GDM1 (cell line): ENCODE results near the gene POGZ.

ENCODE experiments used
- DNase-seq: peaks from one replicate; lab custom pipeline; 2025; lab: John Stamatoyannopoulos, UW

POGZ gene, protein sequence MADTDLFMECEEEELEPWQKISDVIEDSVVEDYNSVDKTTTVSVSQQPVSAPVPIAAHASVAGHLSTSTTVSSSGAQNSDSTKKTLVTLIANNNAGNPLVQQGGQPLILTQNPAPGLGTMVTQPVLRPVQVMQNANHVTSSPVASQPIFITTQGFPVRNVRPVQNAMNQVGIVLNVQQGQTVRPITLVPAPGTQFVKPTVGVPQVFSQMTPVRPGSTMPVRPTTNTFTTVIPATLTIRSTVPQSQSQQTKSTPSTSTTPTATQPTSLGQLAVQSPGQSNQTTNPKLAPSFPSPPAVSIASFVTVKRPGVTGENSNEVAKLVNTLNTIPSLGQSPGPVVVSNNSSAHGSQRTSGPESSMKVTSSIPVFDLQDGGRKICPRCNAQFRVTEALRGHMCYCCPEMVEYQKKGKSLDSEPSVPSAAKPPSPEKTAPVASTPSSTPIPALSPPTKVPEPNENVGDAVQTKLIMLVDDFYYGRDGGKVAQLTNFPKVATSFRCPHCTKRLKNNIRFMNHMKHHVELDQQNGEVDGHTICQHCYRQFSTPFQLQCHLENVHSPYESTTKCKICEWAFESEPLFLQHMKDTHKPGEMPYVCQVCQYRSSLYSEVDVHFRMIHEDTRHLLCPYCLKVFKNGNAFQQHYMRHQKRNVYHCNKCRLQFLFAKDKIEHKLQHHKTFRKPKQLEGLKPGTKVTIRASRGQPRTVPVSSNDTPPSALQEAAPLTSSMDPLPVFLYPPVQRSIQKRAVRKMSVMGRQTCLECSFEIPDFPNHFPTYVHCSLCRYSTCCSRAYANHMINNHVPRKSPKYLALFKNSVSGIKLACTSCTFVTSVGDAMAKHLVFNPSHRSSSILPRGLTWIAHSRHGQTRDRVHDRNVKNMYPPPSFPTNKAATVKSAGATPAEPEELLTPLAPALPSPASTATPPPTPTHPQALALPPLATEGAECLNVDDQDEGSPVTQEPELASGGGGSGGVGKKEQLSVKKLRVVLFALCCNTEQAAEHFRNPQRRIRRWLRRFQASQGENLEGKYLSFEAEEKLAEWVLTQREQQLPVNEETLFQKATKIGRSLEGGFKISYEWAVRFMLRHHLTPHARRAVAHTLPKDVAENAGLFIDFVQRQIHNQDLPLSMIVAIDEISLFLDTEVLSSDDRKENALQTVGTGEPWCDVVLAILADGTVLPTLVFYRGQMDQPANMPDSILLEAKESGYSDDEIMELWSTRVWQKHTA (N-terminal part only)

DNA sequence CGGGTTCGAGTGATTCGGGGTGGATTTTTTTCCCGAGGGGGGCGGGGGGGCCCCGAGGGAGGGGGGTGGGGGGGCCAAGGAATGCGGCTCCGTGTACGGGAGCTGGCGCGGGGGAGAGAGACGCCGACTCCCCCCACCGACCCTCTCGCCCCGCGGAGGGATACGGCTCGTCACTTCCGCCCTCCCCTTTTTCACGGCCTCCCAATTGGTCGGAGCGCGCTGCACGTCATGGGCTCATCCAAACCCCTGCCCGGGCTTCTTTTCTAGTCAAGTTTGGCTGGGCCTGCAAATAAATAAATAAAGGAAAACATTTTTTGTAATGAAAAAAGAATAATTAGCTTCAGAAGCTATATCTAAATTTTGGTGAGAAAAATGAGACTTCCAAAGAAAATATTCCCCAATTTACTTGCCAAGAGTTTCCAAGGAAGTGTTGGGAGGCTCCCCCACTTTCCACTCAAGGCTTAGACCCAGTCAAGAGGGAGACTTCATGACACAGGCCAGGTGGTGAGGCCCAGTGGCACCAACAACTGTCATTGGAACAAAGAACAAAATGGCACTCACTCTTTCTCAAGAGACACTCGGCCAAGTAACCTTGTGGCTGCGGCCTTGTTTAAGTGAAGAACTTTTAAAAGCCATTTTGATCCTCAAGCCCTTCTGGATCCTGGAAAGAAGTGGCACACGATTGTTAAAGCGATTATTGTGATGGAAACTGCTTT, at the start of gene POGZ:
Gene POGZ, minus strand, starts transcription at position 164 of the 716 bp plus-strand sequence. CDS start 17,290 bp downstream, outside the sequence.
- peak; percentile 88 for DNase-seq

GRCh38 chr1:151508833-151509232, 49.5 kb upstream of the POGZ start:
- DNase-seq = no peak

- DNase-seq = no peak
Observed at GRCh38 chr1:151504759-151505158, 45.5 kb upstream of the POGZ start.

- DNase-seq = no peak
Observed at GRCh38 chr1:151504252-151504651, 45.0 kb upstream of the POGZ start.

- DNase-seq = no peak
Observed at GRCh38 chr1:151502859-151503780, 43.8 kb upstream of the POGZ start.

DNA sequence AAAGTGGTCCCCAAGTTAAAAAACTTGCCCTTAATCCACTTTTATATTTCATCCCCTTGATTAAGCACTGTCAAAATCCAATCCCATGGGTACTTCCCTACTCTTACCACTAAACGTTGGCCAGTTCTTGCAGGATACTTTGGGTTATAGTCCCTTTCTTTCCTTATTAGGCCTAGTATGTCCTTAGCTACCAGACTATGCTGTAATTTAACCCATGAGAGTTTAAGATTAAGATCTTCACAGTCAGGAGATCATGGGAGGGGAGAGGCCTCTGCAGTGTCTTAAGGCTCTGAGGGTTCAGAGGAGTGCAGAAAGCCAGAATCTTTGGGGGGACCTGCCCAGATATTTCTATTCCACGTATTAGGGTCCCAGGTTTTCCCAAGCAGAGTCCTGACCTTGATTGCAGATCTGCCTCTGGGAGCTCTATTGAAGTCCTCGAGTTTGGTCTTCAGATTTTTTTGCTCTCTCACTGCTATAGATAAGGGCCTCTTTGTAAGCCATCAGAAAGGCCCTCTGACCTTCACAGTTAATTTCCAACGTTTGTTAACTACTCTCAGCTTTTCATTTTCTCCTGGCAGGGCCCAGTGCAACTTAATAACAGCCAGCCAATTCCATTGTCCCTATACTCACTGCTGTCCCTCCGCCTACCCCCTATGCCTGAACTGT, 42.9 kb upstream of the POGZ start:
- DNase-seq = no peak

- no peak for DNase-seq
Observed at GRCh38 chr1:151501474-151501873, 42.2 kb upstream of the POGZ start.

DNA sequence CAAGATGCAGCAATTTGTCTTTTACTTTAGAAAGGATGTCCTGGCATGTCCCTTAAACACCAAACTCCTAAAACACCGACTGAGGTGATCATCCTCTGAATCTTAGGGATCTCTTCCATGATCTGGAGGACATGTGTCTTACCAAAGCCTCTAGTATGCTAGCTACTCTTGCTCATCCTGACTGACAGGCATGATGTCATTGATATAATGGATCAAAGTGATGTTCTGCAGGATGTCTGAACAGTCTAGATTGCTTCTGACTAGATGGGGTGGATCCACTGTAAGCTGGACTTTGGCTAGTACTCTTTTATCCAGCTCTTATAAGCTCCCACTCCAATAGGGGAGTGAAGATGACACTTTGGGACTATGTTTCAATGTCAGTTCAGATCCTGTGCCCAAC, 40.6 kb upstream of the POGZ start:
- no peak for DNase-seq

GRCh38 chr1:151499365-151499764, 40.1 kb upstream of the POGZ start:
- no peak for DNase-seq

DNA sequence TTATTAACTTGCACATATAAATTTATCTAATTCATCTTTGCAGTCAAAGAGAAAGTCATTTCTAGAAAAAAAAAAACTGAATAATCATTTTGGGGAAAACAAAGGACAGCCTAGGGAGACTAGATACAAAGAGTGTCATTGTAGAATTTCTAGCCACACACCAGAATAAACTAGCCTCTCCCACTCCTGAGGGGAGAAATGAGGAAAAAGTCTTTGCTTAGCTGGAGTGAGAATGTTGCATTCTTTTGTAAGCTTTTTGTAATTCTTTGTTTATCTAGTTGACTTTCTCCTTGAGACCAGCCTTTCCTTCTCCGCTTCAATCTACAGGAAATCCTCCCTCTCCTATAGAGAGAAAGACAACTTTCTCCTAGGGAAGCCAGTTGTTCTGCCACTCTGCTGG, 36.0 kb upstream of the POGZ start:
- no peak for DNase-seq

DNA sequence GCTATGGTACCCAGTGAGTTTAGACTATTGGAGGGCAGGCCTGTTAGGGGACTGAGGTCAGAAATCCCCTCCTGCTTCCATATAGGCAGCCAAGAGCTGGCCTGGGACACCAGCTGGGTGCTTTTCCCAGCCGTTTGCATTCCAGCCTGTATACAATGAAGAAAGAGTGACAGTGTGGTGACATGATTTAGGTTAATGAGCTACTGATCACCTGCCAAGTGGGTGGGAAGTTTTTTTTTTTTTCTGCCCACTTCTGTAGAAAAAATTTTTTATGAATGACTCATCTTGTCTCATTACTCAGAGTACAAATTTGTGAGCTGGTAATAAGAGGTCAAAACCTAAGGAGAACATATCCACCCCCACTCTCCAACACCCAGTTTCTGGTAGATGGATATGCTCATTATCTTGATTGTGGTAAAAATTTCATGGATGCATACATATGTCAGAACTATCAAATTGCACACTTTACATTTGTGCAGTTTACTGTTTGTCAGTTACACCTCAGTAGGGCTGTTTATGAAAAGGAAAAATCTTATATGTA, 35.5 kb upstream of the POGZ start:
- no peak for DNase-seq

DNA sequence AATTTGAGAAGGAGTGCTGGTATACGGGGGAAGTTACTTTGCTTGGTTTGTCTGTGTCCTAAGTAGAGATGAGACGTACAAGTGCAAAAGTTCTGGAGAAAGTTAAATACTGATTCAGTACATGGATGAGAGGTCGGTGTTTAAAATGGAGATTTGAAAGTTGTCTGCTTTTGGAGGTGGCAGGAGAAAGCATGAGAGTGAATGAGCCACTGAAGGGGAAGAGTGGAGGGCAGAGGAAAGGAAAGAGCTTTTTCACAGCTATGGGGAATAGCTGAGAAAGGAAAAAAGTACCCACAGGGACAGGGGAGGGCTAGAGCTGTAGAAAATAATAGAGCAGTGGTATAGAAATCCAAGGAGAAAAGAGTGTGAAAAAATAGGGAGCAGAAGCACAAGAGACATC, 33.7 kb upstream of the POGZ start:
- no peak for DNase-seq

DNA sequence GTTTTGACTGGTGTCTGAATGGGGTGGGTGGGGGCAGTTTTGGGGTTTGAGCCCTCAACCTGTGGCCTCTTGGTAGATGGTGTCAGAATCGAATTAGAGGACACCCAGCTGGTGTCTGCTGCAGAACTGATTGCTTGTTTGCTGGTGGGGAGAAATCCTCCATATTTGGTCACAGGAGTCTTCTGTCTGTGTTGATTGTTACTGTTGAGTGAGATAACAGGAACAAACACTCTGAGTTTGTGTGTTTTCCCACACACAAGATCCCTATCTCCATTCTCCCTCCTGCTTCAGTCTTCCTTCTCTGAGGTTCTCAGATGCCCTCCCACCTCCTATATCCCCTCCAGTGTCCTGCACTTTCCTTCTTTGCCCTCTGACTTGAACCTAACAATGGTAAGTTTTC, 32.8 kb upstream of the POGZ start:
- DNase-seq = no peak

DNA sequence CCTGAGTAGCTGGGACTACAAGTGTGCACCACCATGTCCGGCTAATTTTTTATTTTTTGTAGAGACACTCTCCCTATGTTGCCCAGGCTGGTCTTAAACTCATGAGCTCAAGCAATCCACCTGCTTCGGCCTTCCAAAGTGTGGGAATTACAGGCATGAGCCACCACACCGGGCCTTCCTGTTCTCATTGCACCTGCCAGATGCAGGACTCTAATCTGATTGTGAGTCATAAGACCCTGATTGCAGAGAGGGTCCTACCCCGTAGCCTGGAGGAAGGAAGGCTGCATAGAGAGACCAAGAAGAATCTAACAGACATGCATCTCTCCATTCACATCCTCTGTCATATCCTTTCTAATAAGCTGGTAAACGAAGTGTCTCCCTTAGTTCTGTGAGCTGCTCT, 32.3 kb upstream of the POGZ start:
- no peak for DNase-seq

DNA sequence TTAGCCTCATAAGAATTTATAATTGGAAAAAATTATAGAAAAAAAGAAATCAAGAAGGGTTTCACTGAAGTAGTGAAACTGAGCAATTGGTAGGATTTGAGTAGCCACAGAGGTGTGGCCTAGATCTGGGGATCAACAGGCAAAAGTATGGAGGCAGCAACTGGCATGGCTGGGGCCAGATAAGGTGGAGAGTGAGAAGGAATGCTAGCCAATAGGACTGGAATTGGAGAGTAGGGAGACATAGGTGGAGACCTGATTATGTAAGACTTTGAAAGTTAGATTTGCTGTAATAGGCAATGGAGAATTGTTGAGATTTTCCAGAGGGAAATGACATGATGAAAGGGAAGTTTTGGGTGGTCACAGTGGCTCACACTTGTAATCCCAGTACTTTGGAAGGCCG, 27.3 kb upstream of the POGZ start:
- DNase-seq = no peak

GRCh38 chr1:151485685-151486255, 26.5 kb upstream of the POGZ start:
- DNase-seq = no peak

DNA sequence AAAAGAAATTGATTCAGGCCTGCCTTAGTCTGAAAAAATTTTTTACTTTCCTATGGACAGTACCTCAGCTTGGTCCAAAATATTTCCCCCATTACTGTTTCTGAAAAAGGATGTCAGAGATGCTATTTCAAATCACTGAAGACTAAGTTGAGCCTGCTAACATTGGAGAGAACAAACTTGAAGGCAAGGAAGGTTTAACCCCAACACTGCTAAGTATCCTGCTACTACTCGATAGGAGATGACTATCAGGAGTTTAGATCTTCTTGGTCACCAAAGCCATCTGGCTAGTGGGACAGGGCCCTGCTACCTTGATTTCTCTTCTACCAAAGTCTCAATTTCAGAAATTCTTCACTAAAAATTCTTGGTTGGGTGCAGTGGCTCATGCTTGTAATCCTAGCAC, 22.7 kb upstream of the POGZ start:
- DNase-seq = no peak

DNA sequence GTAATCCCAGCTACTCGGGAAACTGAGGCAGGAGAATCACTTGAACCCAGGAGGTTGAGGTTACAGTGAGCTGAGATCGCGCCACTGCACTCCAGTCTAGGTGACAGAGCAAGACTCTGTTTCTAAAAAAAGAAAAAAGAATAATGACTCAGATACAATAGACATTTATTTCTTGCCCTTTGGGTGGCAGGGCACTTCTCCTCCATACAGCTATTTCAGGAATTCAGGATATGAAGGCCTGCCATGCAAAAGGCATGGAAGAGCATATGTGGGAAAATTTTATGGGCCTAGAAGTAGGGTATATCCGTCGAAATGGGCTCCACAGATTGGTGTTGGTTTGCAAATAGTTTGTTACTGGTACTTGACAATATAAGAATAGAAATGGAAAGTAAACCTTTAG, 20.2 kb upstream of the POGZ start:
- no peak for DNase-seq

- DNase-seq = no peak
Observed at GRCh38 chr1:151478923-151479322, 19.6 kb upstream of the POGZ start.
